LNCaP clone FGC (cell line): ENCODE results near the gene COL25A1.

Experiments used
- DNase-seq: peaks from one replicate; pipeline ENCODE4 v3.0.0-alpha.2; 2011; ENCODE audit warnings: low read depth
- H3K4me3 ChIP-seq: 2 replicates; pipeline ENCODE4 v1.5.1; 2011; ENCODE audit warnings: mild to moderate bottlenecking, low read depth, low read length, control low read depth
- TF ChIP-seq, protein P1 (sequence below): IDR thresholded peaks from 2 replicates; pipeline ENCODE4 v1.5.1; 2012; ENCODE audit warnings: mild to moderate bottlenecking; ENCODE audit not compliant: control insufficient read depth, insufficient read depth; ENCODE audit errors: extremely low read depth

Gene COL25A1

DNA sequence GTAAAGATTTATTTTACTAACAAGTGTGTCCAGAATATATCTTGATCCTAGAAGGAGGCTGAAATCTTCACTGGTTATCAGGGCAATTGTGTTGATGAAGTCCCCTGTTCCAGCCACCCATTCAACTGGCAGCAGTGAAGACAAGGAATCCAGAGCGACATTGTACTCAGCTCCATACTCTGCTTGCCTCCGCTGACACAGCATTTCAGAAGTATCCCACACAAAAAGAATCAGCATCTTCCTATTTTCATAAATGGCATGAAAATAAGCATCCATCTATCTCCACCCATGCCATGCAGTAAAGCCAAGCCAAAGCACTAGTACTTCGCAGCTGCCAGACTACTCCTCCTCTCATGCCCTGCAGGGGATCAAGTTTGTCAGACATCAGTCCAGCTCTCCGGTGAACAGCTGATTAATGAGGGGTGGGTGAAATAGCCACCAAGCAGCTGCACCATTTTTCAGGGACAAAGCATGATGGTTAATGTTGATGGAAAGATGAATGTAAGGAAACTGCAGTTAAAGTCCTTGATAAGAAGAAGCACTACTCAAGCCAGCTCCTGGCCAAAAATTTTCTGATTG is 54.0 kb downstream of the COL25A1 start:
- DNase-seq = no peak
- TF ChIP-seq, protein P1, sequence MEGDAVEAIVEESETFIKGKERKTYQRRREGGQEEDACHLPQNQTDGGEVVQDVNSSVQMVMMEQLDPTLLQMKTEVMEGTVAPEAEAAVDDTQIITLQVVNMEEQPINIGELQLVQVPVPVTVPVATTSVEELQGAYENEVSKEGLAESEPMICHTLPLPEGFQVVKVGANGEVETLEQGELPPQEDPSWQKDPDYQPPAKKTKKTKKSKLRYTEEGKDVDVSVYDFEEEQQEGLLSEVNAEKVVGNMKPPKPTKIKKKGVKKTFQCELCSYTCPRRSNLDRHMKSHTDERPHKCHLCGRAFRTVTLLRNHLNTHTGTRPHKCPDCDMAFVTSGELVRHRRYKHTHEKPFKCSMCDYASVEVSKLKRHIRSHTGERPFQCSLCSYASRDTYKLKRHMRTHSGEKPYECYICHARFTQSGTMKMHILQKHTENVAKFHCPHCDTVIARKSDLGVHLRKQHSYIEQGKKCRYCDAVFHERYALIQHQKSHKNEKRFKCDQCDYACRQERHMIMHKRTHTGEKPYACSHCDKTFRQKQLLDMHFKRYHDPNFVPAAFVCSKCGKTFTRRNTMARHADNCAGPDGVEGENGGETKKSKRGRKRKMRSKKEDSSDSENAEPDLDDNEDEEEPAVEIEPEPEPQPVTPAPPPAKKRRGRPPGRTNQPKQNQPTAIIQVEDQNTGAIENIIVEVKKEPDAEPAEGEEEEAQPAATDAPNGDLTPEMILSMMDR = no peak
- no peak overlapping the region for H3K4me3 ChIP-seq

DNA sequence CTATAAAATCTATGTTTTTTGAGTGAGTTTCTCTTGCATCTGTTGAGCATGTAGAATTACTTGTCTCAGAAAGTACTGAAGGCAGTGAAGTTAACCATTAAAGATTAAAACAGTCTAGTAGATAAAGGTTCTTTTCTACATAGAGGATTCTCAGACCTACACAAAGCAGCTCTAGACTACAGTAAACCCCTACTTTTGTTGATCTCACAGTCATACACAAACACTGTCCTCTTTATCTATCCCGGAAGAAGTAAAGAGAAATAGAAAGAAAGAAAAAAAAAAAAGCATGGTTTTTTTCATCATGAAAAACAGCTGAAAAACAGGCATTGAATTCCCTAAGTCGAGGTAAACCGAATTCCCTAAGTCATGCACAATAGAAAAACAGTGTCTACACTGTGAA is 58.6 kb downstream of the COL25A1 start:
- no peak for DNase-seq
- TF ChIP-seq, protein P1 = no peak
- H3K4me3 ChIP-seq = no peak overlapping the region

DNA sequence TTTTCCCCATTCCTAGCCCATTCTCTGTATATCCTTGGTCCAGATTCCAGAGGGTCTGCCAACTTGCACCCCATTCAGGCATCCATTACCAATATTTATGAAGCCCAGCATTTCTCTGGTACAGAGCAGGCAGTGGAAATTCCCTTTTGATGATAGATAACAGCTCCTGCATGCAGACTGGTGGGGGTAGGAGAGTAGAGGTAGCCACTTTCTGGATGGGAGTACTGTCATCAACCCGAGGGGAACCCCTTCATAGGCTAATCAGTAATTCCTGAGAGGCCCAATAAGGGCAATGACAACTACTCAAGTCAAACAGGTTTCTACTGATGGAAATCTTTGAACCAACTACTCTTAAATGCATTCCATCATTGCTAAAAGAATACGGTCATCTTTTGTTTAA is 63.7 kb downstream of the COL25A1 start:
- TF ChIP-seq, protein P1 = no peak
- no peak for DNase-seq

DNA sequence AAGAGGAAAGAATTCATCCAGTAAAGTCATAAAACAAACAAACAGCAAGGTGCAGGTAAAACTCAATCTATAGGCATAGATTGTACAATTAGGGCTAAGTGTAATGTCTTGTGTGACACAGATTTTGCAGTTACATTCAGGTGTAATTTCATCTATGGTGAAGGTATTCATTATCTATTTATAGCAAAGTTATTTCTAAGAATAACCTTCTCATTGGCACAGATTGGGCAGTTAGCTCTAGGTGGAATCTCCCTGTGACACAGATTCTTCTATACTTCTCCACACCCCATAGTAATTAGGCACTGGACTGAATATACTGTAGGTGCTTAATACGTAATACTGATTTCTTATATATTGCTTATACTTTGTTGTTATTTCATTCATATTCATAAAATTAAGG is 66.8 kb downstream of the COL25A1 start:
- no peak overlapping the region for H3K4me3 ChIP-seq
- DNase-seq = no peak
- TF ChIP-seq, protein P1 = no peak

More for the DNA sequence above, 63.7 kb downstream of the COL25A1 start:
- no peak overlapping the region for H3K4me3 ChIP-seq

DNA sequence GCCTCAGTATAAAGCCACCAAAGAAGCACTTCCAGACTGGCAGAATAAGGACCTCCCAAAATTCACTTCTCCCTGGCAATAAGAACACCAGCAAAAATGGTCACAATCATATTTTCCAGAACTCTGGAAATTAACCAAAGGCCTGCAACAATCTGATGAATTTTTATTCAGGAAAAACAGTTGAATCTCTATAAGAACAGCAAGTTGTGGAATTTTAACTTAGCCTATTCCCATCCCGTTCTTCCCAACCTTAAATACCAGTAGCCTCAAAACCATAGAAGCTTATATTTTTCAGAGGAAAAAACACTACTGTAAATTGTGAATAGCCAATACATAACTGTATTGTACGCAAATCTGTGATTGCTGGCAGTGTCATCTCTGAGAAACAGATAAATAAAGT is 67.9 kb downstream of the COL25A1 start:
- DNase-seq = no peak
- TF ChIP-seq, protein P1 = no peak

DNA sequence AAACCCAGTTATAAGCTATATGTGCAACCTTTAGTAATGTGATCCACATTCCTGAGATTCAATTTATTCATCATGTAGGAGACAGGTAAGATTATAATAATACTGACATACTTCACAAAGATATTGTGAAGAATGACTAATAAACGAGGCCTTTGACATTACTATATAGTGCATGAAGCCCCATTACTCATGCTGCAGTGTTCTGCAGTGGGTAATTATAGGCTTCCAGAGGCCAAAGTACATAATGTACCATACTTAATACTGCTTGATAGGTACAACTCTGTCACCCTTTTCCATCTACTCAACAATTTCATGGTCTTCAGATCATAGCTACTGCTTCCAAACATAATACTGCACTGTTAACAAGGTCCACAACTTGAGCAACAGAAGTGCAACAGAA is 68.9 kb downstream of the COL25A1 start:
- no peak for DNase-seq
- TF ChIP-seq, protein P1 = no peak
- no peak overlapping the region for H3K4me3 ChIP-seq

More for the DNA sequence above, 67.9 kb downstream of the COL25A1 start:
- H3K4me3 ChIP-seq = no peak overlapping the region

DNA sequence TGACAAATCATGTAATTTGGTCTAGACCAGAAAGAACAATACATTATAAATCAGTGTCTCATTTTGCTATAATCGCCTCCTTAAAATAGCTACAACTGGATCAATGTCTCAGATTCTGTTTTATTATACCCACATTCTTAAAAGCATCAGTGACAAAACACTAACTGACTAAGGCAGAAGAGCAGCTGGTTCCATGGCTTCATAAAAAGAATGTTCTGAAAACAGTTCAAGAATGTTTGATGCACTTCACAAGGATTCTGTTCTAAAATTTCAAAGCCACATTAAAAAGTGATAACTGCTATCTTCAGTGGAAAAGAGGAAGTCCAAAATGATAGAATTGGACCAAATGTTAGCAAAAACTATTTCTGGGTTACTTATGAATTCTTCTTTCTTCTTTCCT is 69.8 kb downstream of the COL25A1 start:
- no peak for DNase-seq
- TF ChIP-seq, protein P1 = no peak
- no peak overlapping the region for H3K4me3 ChIP-seq
